Fibroblast of lung (primary cell): ENCODE measurements around the gene CERK. TPM values are rescaled to one million over a fixed set of nuclear protein-coding genes. Genes with fewer than 3 reads are reported as not detected.

Experiments
- DNase-seq, 2 donors: peaks; one replicate each; pipeline versions ENCODE4 v3.0.0 to v3.0.0-alpha.2; 2010; ENCODE audit warnings: low read depth in 2 of 2
- H2AFZ ChIP-seq: 2 replicates; pipeline ENCODE4 v1.5.1; 2012; ENCODE audit warnings: low read length, control low read depth, inconsistent platforms
- H3K27ac ChIP-seq: 2 replicates; pipeline ENCODE4 v1.5.1; 2011; ENCODE audit warnings: low read length, control low read depth; ENCODE audit not compliant: insufficient read depth
- H3K27me3 ChIP-seq: 2 replicates; pipeline ENCODE4 v1.5.1; 2011; ENCODE audit warnings: mild to moderate bottlenecking, low read length; ENCODE audit not compliant: control insufficient read depth, insufficient read depth
- H3K36me3 ChIP-seq: 2 replicates; pipeline ENCODE4 v1.5.1; 2011; ENCODE audit warnings: low read length; ENCODE audit not compliant: control insufficient read depth, insufficient read depth
- H3K4me1 ChIP-seq: 2 replicates; pipeline ENCODE4 v1.5.1; 2011; ENCODE audit warnings: low read length; ENCODE audit not compliant: control insufficient read depth, insufficient read depth; ENCODE audit errors: extremely low read depth
- H3K4me2 ChIP-seq: 2 replicates; pipeline ENCODE4 v1.5.1; 2011; ENCODE audit warnings: low read length, control low read depth; ENCODE audit not compliant: insufficient read depth; ENCODE audit errors: extremely low read depth
- H3K4me3 ChIP-seq, 4 experiments: fragments of 200-600 bp in 1 of 4; sonication (generic) in 1 of 4; replicated peaks in 1 of 4; 2 replicates each; pipeline ENCODE4 v1.5.1; 2011 to 2016; ENCODE audit warnings: low read length in 4 of 4, low read depth in 3 of 4, mild to moderate bottlenecking in 3 of 4, control low read depth in 2 of 4, inconsistent platforms in 1 of 4, mixed read lengths in 1 of 4; ENCODE audit not compliant: insufficient read depth in 1 of 4; ENCODE audit errors: control extremely low read depth in 1 of 4
- H3K79me2 ChIP-seq: 2 replicates; pipeline ENCODE4 v1.5.1; 2012; ENCODE audit warnings: mild to moderate bottlenecking, low read length, inconsistent platforms; ENCODE audit not compliant: control insufficient read depth, insufficient read depth
- H3K9ac ChIP-seq: 2 replicates; pipeline ENCODE4 v1.5.1; 2011; ENCODE audit warnings: mild to moderate bottlenecking, low read length, control low read depth; ENCODE audit not compliant: insufficient read depth
- H3K9me3 ChIP-seq: 2 replicates; pipeline ENCODE4 v1.5.1; 2012; ENCODE audit warnings: low read depth, low read length; ENCODE audit not compliant: control insufficient read depth, insufficient read depth
- H4K20me1 ChIP-seq: 2 replicates; pipeline ENCODE4 v1.5.1; 2011; ENCODE audit warnings: low read length; ENCODE audit not compliant: control insufficient read depth, insufficient read depth; ENCODE audit errors: extremely low read depth
- EZH2 ChIP-seq: IDR thresholded peaks from 2 replicates; pipeline ENCODE4 v1.5.1; 2012; ENCODE audit warnings: low read length, control low read depth, mild to moderate bottlenecking; ENCODE audit errors: missing control alignments
- polyA plus RNA-seq, 2 donors: library from polyadenylated mRNA; depleted of rRNA in 1 of 2; stranded (reverse) in 1 of 2; unstranded in 1 of 2; fragments of >200 nt; gene quantifications; 2 replicates each; pipeline ENCODE4 v1.2.1, GENCODE V29; 2011 to 2012; ENCODE audit warnings: missing spikeins in 1 of 2
- total RNA-seq: library from RNA; depleted of rRNA; stranded (reverse); fragments of >200 nt; gene quantifications from 2 replicates; pipeline ENCODE4 v1.2.1, GENCODE V29; 2014
- TF ChIP-seq, protein P1 (sequence below), 2 donors: IDR thresholded peaks in 1 of 2; conservative IDR thresholded peaks in 1 of 2; 1 replicate in 1 of 2; 2 replicates in 1 of 2; pipeline ENCODE4 v1.5.1; 2011 to 2012; ENCODE audit warnings: low read length in 2 of 2, control low read depth in 1 of 2, inconsistent platforms in 1 of 2, low read depth in 1 of 2, mild to moderate bottlenecking in 1 of 2

The CERK gene
- total and polyA plus RNA-seq, 2 donors (not counting 1 experiment from before 2014, with no cell fraction given) = 19.5 to 24.9 TPM

DNA sequence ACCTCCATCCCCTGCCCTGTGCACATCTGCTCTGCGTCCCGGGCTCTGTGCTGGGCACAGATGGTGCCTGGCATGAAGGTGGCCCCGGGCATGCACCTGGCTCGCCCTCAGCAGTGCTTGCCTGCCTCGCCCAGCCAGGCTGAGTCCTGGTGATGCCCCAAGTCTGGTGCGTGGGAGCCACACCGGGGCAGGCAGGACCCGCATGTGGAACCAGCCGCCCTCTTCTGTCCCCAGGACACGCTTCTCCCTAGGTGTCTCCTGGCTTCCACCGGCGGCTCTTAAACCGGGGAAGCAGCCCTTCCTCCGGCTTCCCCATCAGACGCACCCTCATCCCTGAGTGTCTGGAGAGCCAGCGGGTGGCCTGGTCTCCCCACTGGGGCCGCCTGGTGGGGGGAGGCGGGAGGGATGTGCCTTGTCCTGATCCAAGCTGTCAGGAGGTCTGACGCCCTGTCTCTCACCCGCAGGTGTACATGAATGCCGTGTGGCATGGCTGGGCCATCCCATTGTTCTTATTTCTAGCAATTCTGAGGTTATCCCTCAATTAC lies 72.8 kb downstream of the CERK start:
- TF ChIP-seq, protein P1, sequence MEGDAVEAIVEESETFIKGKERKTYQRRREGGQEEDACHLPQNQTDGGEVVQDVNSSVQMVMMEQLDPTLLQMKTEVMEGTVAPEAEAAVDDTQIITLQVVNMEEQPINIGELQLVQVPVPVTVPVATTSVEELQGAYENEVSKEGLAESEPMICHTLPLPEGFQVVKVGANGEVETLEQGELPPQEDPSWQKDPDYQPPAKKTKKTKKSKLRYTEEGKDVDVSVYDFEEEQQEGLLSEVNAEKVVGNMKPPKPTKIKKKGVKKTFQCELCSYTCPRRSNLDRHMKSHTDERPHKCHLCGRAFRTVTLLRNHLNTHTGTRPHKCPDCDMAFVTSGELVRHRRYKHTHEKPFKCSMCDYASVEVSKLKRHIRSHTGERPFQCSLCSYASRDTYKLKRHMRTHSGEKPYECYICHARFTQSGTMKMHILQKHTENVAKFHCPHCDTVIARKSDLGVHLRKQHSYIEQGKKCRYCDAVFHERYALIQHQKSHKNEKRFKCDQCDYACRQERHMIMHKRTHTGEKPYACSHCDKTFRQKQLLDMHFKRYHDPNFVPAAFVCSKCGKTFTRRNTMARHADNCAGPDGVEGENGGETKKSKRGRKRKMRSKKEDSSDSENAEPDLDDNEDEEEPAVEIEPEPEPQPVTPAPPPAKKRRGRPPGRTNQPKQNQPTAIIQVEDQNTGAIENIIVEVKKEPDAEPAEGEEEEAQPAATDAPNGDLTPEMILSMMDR (conservative IDR thresholded peaks at IDR 0.05 in 1 of 2, IDR thresholded peaks at IDR 0.05 in 1 of 2; ENCODE audit: low read depth in 1 of 2, low read length in 2 of 2) = no peak
- TF ChIP-seq EZH2 = no peak
- no peaks in the 10 kb centered on the region for H3K4me1 ChIP-seq
- H3K9ac ChIP-seq = no peak overlapping the region
- H3K4me2 ChIP-seq = no peak overlapping the region
- no peaks in the 10 kb centered on the region for H3K36me3 ChIP-seq
- no peaks in the 10 kb centered on the region for H3K79me2 ChIP-seq
- H4K20me1 ChIP-seq = no peaks in the 10 kb centered on the region
- H3K27ac ChIP-seq = no peak overlapping the region
- no peak overlapping the region for H2AFZ ChIP-seq
- no peaks in the 10 kb centered on the region for H3K9me3 ChIP-seq
- H3K27me3 ChIP-seq = no peaks in the 10 kb centered on the region
- DNase-seq = no peak
- no peak overlapping the region for H3K4me3 ChIP-seq

DNA sequence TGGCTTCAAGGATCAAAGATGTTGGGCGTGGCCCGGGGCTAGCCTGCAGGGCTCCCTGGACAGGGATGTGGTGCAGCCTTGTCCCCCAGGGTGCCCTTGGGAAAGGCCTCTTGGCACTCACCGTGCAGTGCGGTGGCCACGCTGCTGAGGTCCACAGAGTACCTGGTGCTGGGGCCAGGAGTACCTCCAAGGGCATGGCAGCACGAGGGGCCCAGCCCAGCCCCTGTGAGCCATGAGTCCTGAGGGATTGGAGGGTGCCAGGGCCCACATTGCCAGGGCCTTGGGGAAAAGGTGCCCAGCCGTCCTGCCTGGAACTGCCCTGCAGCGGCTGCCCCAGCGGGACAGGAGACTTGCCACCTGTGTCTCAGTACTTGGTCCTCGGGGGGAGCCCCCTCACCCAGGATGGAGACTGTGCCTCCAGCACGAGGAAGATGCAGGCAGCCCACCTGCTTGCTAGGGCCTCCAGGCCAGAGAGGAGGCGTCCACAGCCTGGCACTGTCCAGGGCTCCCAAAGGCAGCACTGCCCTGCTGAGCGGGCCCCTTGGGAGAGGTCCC lies 73.7 kb downstream of the CERK start:
- Histone ChIP-seq H2AFZ (no peak overlapping the region), H4K20me1 (no peaks in the 10 kb centered on the region), H3K9ac (no peak overlapping the region), H3K79me2 (no peaks in the 10 kb centered on the region), H3K27ac (no peak overlapping the region), H3K27me3 (no peaks in the 10 kb centered on the region), H3K9me3 (no peaks in the 10 kb centered on the region), H3K4me1 (no peaks in the 10 kb centered on the region), H3K4me3 (no peak overlapping the region), H3K36me3 (no peaks in the 10 kb centered on the region), H3K4me2 (no peak overlapping the region)
- TF ChIP-seq, protein P1 (conservative IDR thresholded peaks at IDR 0.05 in 1 of 2, IDR thresholded peaks at IDR 0.05 in 1 of 2; ENCODE audit: low read depth in 1 of 2, low read length in 2 of 2) = no peak
- TF ChIP-seq EZH2 = no peak
- DNase-seq = no peak

- no peaks in the 10 kb centered on the region for H3K27me3 ChIP-seq
- H3K4me1 ChIP-seq = no peaks in the 10 kb centered on the region
- H3K36me3 ChIP-seq = no peaks in the 10 kb centered on the region
- TF ChIP-seq, protein P1 (conservative IDR thresholded peaks at IDR 0.05 in 1 of 2, IDR thresholded peaks at IDR 0.05 in 1 of 2; ENCODE audit: low read depth in 1 of 2, low read length in 2 of 2) = no peak
- no peak for TF ChIP-seq EZH2
- no peak overlapping the region for H3K27ac ChIP-seq
- H2AFZ ChIP-seq = no peak overlapping the region
- no peaks in the 10 kb centered on the region for H4K20me1 ChIP-seq
- no peak overlapping the region for H3K9ac ChIP-seq
- no peaks in the 10 kb centered on the region for H3K79me2 ChIP-seq
- no peak for DNase-seq
- H3K9me3 ChIP-seq = no peaks in the 10 kb centered on the region
- no peak overlapping the region for H3K4me3 ChIP-seq
- no peak overlapping the region for H3K4me2 ChIP-seq
These were observed 74.5 kb downstream of the CERK start for GRCh38 chr22:46663436-46664100.
